CD8-positive, alpha-beta memory T cell (primary cell): Measurements from ENCODE around the gene GMEB2. TPM values are rescaled to one million over a fixed set of nuclear protein-coding genes. Genes with fewer than 3 reads are reported as not detected.
A peak's percentile ranks its signal among the peaks of the same experiment; 100 is the strongest.
"Not testable (repeated sequence)": the region's sequence is repeated elsewhere in the genome, so short reads cannot be mapped to it uniquely, and the experiment has no call there.

Experiments used
- CTCF ChIA-PET: fragments of 350-600 bp; sonication (Branson Sonifier 250); formaldehyde crosslinking; loops from one replicate; lab custom pipeline; 2021; ENCODE audit warnings: antibody characterized with exemption; lab: Charles Lee
- POLR2A ChIA-PET: fragments of 350-600 bp; sonication (Branson Sonifier 250); formaldehyde crosslinking; loops from one replicate; lab custom pipeline; 2021; ENCODE audit warnings: antibody characterized with exemption; lab: Charles Lee
- DNase-seq, 5 donors: peaks; one replicate each; pipeline versions ENCODE4 v3.0.0 to v3.0.0-alpha.2; 2020 to 2022; ENCODE audit warnings: mixed read lengths in 1 of 5
- H3K27ac ChIP-seq: one replicate; pipeline ENCODE4 v1.7.0; 2013; ENCODE audit warnings: low read depth, mild to moderate bottlenecking, low read length, moderate library complexity
- H3K27me3 ChIP-seq: 2 replicates; pipeline ENCODE4 v1.7.0; 2013; ENCODE audit warnings: low read length, mild to moderate bottlenecking; ENCODE audit not compliant: insufficient read depth, poor library complexity, severe bottlenecking
- H3K36me3 ChIP-seq: 2 replicates; pipeline ENCODE4 v1.7.0; 2013; ENCODE audit warnings: mild to moderate bottlenecking, low read length, moderate library complexity; ENCODE audit not compliant: insufficient read depth
- H3K4me1 ChIP-seq: 2 replicates; pipeline ENCODE4 v1.7.0; 2013; ENCODE audit warnings: mild to moderate bottlenecking, low read length, moderate library complexity; ENCODE audit not compliant: insufficient read depth
- H3K4me3 ChIP-seq: 2 replicates; pipeline ENCODE4 v1.7.0; 2013; ENCODE audit warnings: mild to moderate bottlenecking, low read length
- H3K9me3 ChIP-seq: 2 replicates; pipeline ENCODE4 v1.7.0; 2013; ENCODE audit warnings: mild to moderate bottlenecking, low read length
- H3K27ac Mint-ChIP-seq, 8 donors: one replicate each; pipeline ENCODE4 v1.8.0; 2020 to 2021; ENCODE audit warnings: mixed read lengths in 8 of 8, mild to moderate bottlenecking in 6 of 8, inconsistent platforms in 3 of 8, moderate library complexity in 3 of 8
- H3K27me3 Mint-ChIP-seq, 2 donors: one replicate each; pipeline ENCODE4 v1.8.0; 2020 to 2021; ENCODE audit warnings: mixed read lengths in 2 of 2, mild to moderate bottlenecking in 1 of 2, moderate library complexity in 1 of 2
- H3K36me3 Mint-ChIP-seq, 3 donors: one replicate each; pipeline ENCODE4 v1.8.0; 2020 to 2021; ENCODE audit warnings: mixed read lengths in 3 of 3, inconsistent platforms in 1 of 3, mild to moderate bottlenecking in 1 of 3
- H3K4me1 Mint-ChIP-seq, 3 donors: one replicate each; pipeline ENCODE4 v1.8.0; 2020 to 2021; ENCODE audit warnings: mixed read lengths in 3 of 3, inconsistent platforms in 1 of 3, mild to moderate bottlenecking in 1 of 3
- H3K4me3 Mint-ChIP-seq, 7 donors: one replicate each; pipeline ENCODE4 v1.8.0; 2020 to 2021; ENCODE audit warnings: mixed read lengths in 7 of 7, mild to moderate bottlenecking in 6 of 7, moderate library complexity in 4 of 7, inconsistent platforms in 2 of 7
- H3K9me3 Mint-ChIP-seq, 5 donors: one replicate each; pipeline ENCODE4 v1.8.0; 2020 to 2022; ENCODE audit warnings: mixed read lengths in 5 of 5, mild to moderate bottlenecking in 3 of 5, moderate library complexity in 2 of 5, inconsistent platforms in 1 of 5
- polyA plus RNA-seq: library from polyadenylated mRNA; unstranded; fragments of 300-500 nt; fragmentation: Illumina TruSeq; gene quantifications from one replicate; pipeline ENCODE4 v1.2.3, GENCODE V29; 2021
- total RNA-seq, 2 experiments: library from RNA; stranded (reverse); gene quantifications; one replicate each; pipeline ENCODE4 v1.2.3, GENCODE V29; 2021

Gene GMEB2
- total and polyA plus RNA-seq, 3 experiments from 2014 or later: 14.3 to 15.5 (median 14.8) TPM

DNA sequence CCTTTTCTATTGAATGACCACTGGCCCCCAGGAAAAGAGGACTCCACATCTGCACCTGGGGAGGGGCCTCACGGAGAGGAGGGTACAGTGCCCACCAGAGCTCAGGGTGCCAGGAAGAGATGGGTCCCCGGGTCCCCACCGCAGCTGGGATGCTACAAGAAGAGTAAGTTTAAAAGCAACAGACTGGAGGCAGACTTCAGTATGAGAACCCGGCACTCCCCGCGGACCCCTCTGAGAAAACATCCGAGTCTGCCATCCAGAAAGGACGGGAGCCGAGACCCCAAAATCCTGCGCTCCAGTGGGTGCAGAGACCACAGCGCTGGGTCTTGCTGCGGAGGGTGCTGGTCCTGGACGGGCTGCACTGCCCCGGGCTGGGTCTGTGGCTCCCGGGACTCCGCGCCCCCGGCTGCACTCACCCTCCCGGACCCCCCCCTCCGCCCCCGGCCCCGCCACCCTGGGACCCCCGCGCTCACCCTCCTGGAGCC, 53.2 kb downstream of the GMEB2 start:
- H3K4me1 ChIP-seq: peaks cover 26% of the 10 kb centered on the region
- H3K27ac Mint-ChIP-seq: peak overlapping the region in 7 of 8 donors; percentile 3 to 94 (median 80)
- H3K4me1 Mint-ChIP-seq: peaks cover 7 to 13% (median 10%) of the 10 kb centered on the region in 3 donors
- POLR2A ChIA-PET: interaction anchor here (0.9 to 1.9 kb wide), 3 partner anchors 36 to 54 kb away, joined by 3 to 7 read pairs (median 6); partner anchors contain the start of genes GMEB2 and PPDPF
- H3K4me3 Mint-ChIP-seq: peak overlapping the region; percentile 66 to 94 (median 78)
- no peaks in the 10 kb centered on the region for H3K36me3 Mint-ChIP-seq
- DNase-seq: no peak
- H3K27me3 Mint-ChIP-seq: peaks cover 0 to 4% of the 10 kb centered on the region in 2 donors
- no peaks in the 10 kb centered on the region for H3K9me3 Mint-ChIP-seq
- H3K36me3 ChIP-seq: no peaks in the 10 kb centered on the region
- H3K27me3 ChIP-seq: no peaks in the 10 kb centered on the region
- CTCF ChIA-PET: interaction anchor here (1.0 to 4.0 kb wide), 5 partner anchors 8 to 85 kb away, joined by 3 to 20 read pairs (median 4); partner anchors contain the start of genes PPDPF, PTK6 and RTEL1
- peak overlapping the region; percentile 70 for H3K27ac ChIP-seq
- no peaks in the 10 kb centered on the region for H3K9me3 ChIP-seq
- peak overlapping the region; percentile 62 for H3K4me3 ChIP-seq

DNA sequence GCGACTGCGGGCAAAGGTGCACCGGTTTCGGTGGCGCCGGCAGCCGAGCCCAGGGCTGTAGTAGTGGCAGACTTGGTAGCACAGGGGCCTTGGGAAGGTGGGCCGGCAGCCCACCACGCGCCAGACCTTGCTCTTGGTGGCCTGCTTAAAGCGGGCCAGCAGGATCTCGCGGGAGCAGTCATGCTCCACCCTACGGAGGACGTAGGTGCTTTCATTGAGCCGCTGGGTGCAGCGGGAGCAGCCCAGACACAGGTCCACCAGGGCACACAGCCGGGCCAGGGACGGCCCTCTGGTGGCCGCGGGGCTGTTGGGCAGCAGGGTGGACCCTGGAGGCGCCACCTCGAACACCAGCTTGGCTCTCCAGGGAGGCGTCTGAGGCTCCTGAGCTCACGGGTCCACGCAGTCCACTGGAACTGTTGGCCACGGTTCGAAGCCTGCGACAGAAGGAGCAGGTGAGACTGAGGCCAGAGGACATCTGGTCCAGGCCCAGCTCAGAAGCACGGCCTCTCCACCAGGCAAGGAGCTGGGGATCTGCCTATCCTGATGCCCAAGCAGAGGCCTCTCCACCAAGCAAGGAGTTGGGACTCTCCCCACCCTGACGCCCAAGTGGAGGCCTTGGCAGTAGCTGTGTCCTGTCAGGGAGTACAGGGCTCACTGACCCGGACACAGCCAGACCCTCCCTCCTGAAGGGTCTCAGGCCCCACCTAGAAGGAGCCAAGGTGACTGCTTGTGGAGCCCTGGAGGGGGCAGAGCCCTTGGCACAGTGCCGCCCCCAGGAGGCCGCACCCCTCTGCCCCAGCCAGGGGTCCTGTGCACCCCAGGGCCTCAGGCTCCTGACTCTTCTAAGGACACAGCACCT, 53.9 kb downstream of the GMEB2 start:
- POLR2A ChIA-PET: interaction anchor here (0.9 to 1.9 kb wide), 3 partner anchors 35 to 54 kb away, joined by 3 to 7 read pairs (median 6); partner anchors contain the start of genes GMEB2 and PPDPF
- CTCF ChIA-PET: interaction anchor here (1.0 to 4.0 kb wide), 5 partner anchors 9 to 85 kb away, joined by 3 to 20 read pairs (median 4); partner anchors contain the start of genes PPDPF, PTK6 and RTEL1
- peak overlapping the region in 7 of 8 donors; percentile 3 to 94 (median 80) for H3K27ac Mint-ChIP-seq
- peaks cover 10 to 20% (median 14%) of the 10 kb centered on the region in 3 donors for H3K4me1 Mint-ChIP-seq
- H3K27me3 Mint-ChIP-seq: peaks cover 0 to 4% of the 10 kb centered on the region in 2 donors
- H3K9me3 ChIP-seq: no peaks in the 10 kb centered on the region
- H3K36me3 Mint-ChIP-seq: no peaks in the 10 kb centered on the region
- peak overlapping the region; percentile 62 for H3K4me3 ChIP-seq
- peaks cover 32% of the 10 kb centered on the region for H3K4me1 ChIP-seq
- no peaks in the 10 kb centered on the region for H3K27me3 ChIP-seq
- DNase-seq: no peak
- peak overlapping the region; percentile 66 to 94 (median 78) for H3K4me3 Mint-ChIP-seq
- H3K27ac ChIP-seq: peak overlapping the region; percentile 70
- no peaks in the 10 kb centered on the region for H3K9me3 Mint-ChIP-seq
- no peaks in the 10 kb centered on the region for H3K36me3 ChIP-seq

GRCh38 chr20:63572071-63572787, 54.7 kb downstream of the GMEB2 start:
- Histone ChIP-seq H3K36me3 (no peaks in the 10 kb centered on the region), H3K4me3 (no peak overlapping the region), H3K9me3 (no peaks in the 10 kb centered on the region), H3K27ac (no peak overlapping the region), H3K4me1 (peaks cover 40% of the 10 kb centered on the region), H3K27me3 (no peaks in the 10 kb centered on the region)
- Mint-ChIP-seq H3K27me3 (peaks cover 0 to 4% of the 10 kb centered on the region in 2 donors), H3K27ac (no peak overlapping the region), H3K9me3 (no peaks in the 10 kb centered on the region), H3K36me3 (no peaks in the 10 kb centered on the region), H3K4me3 (no peak overlapping the region), H3K4me1 (peaks cover 17 to 28% (median 21%) of the 10 kb centered on the region in 3 donors)
- DNase-seq: no peak
- ChIA-PET POLR2A (no interaction called here), CTCF (interaction anchor here (0.9 to 4.0 kb wide), 4 partner anchors 9 to 34 kb away, joined by 3 to 20 read pairs (median 3); partner anchors contain the start of genes FNDC11 and PTK6)

DNA sequence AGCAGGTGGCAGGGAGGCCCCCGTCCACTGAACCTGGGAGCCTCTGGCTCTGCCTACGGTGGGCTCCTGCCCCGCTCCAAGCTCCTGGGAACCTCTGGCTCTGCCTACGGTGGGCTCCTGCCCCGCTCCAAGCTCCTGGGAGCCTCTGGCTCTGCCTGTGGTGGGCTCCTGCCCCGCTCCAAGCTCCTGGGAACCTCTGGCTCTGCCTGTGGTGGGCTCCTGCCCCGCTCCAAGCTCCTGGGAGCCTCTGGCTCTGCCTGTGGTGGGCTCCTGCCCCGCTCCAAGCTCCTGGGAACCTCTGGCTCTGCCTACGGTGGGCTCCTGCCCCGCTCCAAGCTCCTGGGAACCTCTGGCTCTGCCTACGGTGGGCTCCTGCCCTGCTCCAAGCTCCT, 55.8 kb downstream of the GMEB2 start:
- H3K4me1 Mint-ChIP-seq: peaks cover 16 to 32% (median 17%) of the 10 kb centered on the region in 3 donors
- H3K27ac Mint-ChIP-seq, H3K36me3 ChIP-seq, H3K4me3 Mint-ChIP-seq, POLR2A ChIA-PET, H3K27me3 ChIP-seq, H3K36me3 Mint-ChIP-seq, H3K27ac ChIP-seq, DNase-seq, H3K9me3 ChIP-seq, H3K27me3 Mint-ChIP-seq, H3K9me3 Mint-ChIP-seq, H3K4me3 ChIP-seq: not testable (repeated sequence)
- CTCF ChIA-PET: interaction anchor here (1.2 kb wide), 1 partner anchor 17 kb away, joined by 3 read pairs; the partner anchor contains the start of gene FNDC11
- peaks cover 44% of the 10 kb centered on the region for H3K4me1 ChIP-seq

DNA sequence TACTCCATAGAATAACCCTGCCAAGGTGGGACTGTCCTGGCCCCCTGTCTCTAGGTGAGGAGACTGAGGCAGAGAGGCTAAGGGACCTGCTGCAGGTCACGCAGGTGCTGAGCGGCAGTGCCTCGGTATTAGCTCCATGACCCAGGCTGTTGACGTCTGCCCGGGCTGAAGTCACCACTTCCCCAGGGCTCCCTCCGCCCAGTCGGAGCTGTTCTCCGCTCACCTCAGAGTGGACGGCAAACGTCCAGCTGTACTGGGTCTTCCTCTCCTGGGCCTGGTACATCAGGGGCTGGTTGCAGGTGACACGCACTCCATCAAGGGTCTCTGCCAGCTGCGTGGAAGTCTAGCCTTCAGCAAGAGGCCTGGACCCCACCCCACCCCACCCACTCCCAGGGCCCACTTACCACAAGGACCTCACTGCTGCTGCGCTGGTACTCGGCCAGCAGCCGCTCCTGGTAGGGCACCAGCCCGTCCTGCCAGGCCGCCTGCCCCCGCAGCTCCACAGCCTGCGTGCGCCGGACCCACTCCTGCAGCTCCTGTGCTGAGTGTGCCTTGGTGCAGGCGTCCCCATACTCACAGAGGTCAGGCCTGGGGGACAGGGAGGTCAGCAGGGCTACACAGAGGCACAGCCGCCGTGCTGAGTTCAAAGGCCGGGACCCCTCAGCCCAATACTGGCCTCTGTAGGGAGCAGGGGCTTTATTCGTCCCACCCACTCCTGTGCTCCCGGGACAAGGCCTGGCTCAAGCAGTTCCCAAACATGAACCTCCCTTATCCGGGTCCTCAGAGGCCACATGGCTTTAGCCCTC, 56.4 kb downstream of the GMEB2 start:
- no peaks in the 10 kb centered on the region for H3K27me3 ChIP-seq
- ChIA-PET CTCF (no interaction called here), POLR2A (interaction anchor here (2.0 kb wide), 1 partner anchor 50 kb away, joined by 11 read pairs; the partner anchor contains the start of gene PPDPF)
- H3K4me1 ChIP-seq: peaks cover 44% of the 10 kb centered on the region
- H3K36me3 ChIP-seq: no peaks in the 10 kb centered on the region
- H3K27ac ChIP-seq: no peak overlapping the region
- H3K27ac Mint-ChIP-seq: peak overlapping the region in 1 of 8 donors; percentile 74
- no peaks in the 10 kb centered on the region for H3K9me3 Mint-ChIP-seq
- peaks cover 16 to 32% (median 17%) of the 10 kb centered on the region in 3 donors for H3K4me1 Mint-ChIP-seq
- no peaks in the 10 kb centered on the region for H3K27me3 Mint-ChIP-seq
- no peak for DNase-seq
- peak overlapping the region in 3 of 7 donors; percentile 3 to 40 (median 36) for H3K4me3 Mint-ChIP-seq
- H3K4me3 ChIP-seq: no peak overlapping the region
- no peaks in the 10 kb centered on the region for H3K9me3 ChIP-seq
- H3K36me3 Mint-ChIP-seq: peaks cover 0 to 2% (median 0%) of the 10 kb centered on the region in 3 donors

- DNase-seq: no peak
- Mint-ChIP-seq H3K4me1 (peaks cover 14 to 32% (median 17%) of the 10 kb centered on the region in 3 donors), H3K36me3 (peaks cover 0 to 6% (median 0%) of the 10 kb centered on the region in 3 donors)
These were observed 57.6 kb downstream of the GMEB2 start for GRCh38 chr20:63568986-63569949.

More at GRCh38 chr20:63568986-63569949, 57.6 kb downstream of the GMEB2 start:
- no peaks in the 10 kb centered on the region for H3K9me3 Mint-ChIP-seq
- no peak overlapping the region for H3K27ac Mint-ChIP-seq
- Histone ChIP-seq H3K27me3 (no peaks in the 10 kb centered on the region), H3K9me3 (no peaks in the 10 kb centered on the region), H3K27ac (no peak overlapping the region), H3K4me1 (peaks cover 38% of the 10 kb centered on the region), H3K4me3 (no peak overlapping the region), H3K36me3 (no peaks in the 10 kb centered on the region)
- no peaks in the 10 kb centered on the region for H3K27me3 Mint-ChIP-seq
- CTCF ChIA-PET: interaction anchor here (0.9 to 5.4 kb wide), 2 partner anchors 16 to 31 kb away, joined by 3 to 27 read pairs; partner anchors contain the start of gene PTK6
- peak overlapping the region; percentile 28 to 85 (median 56) for H3K4me3 Mint-ChIP-seq
- POLR2A ChIA-PET: interaction anchor here (2.0 to 2.1 kb wide), 2 partner anchors 49 to 73 kb away, joined by 4 to 11 read pairs; partner anchors contain the start of gene PPDPF
